Osteocyte (in vitro differentiated cells): ENCODE measurements around the gene CADM1. TPM values are rescaled to one million over a fixed set of nuclear protein-coding genes. Genes with fewer than 3 reads are reported as not detected.

Source experiments
- DNase-seq: peaks from one replicate; pipeline ENCODE4 v3.0.0; 2021; ENCODE audit warnings: mixed read lengths; ENCODE audit not compliant: unreplicated experiment; ENCODE audit errors: extremely low spot score
- H3K27ac Mint-ChIP-seq: one replicate; pipeline ENCODE4 v1.8.0; 2021; ENCODE audit warnings: mild to moderate bottlenecking, mixed read lengths; ENCODE audit not compliant: unreplicated experiment
- H3K27me3 Mint-ChIP-seq: one replicate; pipeline ENCODE4 v1.8.0; 2021; ENCODE audit warnings: mixed read lengths; ENCODE audit not compliant: unreplicated experiment
- H3K36me3 Mint-ChIP-seq: one replicate; pipeline ENCODE4 v1.8.0; 2021; ENCODE audit warnings: mixed read lengths; ENCODE audit not compliant: unreplicated experiment
- H3K4me1 Mint-ChIP-seq: one replicate; pipeline ENCODE4 v1.8.0; 2021; ENCODE audit warnings: mixed read lengths; ENCODE audit not compliant: unreplicated experiment
- H3K4me3 Mint-ChIP-seq: one replicate; pipeline ENCODE4 v1.8.0; 2021; ENCODE audit warnings: mild to moderate bottlenecking, moderate library complexity, mixed read lengths; ENCODE audit not compliant: unreplicated experiment
- H3K9me3 Mint-ChIP-seq: one replicate; pipeline ENCODE4 v1.8.0; 2021; ENCODE audit warnings: mixed read lengths; ENCODE audit not compliant: unreplicated experiment
- total RNA-seq: library from RNA; stranded (reverse); gene quantifications from 2 replicates; pipeline ENCODE4 v1.2.1, GENCODE V29; 2021
- TF ChIP-seq, protein P1 (sequence below): fragments of 200-600 bp; sonication (generic); IDR thresholded peaks from 2 replicates; pipeline ENCODE4 v1.5.0; 2021; ENCODE audit warnings: antibody characterized with exemption, mild to moderate bottlenecking, moderate library complexity

Gene CADM1
- total RNA-seq, 1 donor from 2014 or later, result 24.2 TPM

DNA sequence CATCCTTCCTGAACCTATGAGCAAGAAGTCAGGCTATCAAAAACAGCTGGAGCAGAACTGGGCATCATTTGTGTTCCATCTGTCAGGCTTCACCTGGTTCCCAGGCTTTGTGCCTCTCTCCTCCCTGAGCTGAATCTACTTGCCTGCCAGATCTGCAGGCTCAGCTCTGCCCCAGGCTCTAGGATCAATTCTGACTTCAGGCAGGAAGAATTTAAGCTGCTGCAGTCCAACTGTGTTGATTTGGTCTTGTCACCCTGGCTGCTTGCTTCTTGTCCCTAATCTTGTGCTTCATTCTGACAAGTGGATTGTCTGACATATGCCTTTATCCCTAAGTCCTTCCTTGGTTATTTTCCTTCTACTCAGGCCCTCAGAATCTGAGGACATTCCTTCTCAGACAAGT lies 31.6 kb upstream of the CADM1 start:
- H3K27ac Mint-ChIP-seq, result no peak overlapping the region
- H3K4me3 Mint-ChIP-seq, result no peak overlapping the region
- H3K4me1 Mint-ChIP-seq, result no peaks in the 10 kb centered on the region
- no peaks in the 10 kb centered on the region for H3K36me3 Mint-ChIP-seq
- no peak for DNase-seq
- peaks cover 58% of the 10 kb centered on the region for H3K27me3 Mint-ChIP-seq
- no peaks in the 10 kb centered on the region for H3K9me3 Mint-ChIP-seq
- TF ChIP-seq, protein P1, sequence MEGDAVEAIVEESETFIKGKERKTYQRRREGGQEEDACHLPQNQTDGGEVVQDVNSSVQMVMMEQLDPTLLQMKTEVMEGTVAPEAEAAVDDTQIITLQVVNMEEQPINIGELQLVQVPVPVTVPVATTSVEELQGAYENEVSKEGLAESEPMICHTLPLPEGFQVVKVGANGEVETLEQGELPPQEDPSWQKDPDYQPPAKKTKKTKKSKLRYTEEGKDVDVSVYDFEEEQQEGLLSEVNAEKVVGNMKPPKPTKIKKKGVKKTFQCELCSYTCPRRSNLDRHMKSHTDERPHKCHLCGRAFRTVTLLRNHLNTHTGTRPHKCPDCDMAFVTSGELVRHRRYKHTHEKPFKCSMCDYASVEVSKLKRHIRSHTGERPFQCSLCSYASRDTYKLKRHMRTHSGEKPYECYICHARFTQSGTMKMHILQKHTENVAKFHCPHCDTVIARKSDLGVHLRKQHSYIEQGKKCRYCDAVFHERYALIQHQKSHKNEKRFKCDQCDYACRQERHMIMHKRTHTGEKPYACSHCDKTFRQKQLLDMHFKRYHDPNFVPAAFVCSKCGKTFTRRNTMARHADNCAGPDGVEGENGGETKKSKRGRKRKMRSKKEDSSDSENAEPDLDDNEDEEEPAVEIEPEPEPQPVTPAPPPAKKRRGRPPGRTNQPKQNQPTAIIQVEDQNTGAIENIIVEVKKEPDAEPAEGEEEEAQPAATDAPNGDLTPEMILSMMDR, result no peak

DNA sequence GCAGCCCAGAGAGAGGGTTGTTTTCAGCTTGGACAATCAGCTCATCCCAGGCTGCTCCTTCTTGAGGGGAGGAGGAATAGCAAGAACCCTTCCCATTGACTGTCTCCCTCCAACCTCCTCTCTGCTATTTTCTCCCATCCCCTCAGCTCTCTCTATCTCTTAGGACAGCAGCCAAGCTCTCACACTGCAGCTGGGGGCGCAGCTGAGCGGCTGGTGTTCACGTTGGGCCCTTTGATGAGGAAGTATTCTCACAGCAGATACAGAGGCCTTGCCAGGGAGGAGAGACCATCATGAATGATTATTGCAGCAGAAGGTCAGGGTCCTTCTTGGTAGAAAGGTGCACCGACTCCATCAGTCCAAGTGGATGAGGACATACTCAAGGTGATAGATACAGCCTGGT lies 26.5 kb upstream of the CADM1 start:
- no peaks in the 10 kb centered on the region for H3K9me3 Mint-ChIP-seq
- H3K36me3 Mint-ChIP-seq, result no peaks in the 10 kb centered on the region
- no peak for DNase-seq
- H3K27me3 Mint-ChIP-seq, result peaks cover 71% of the 10 kb centered on the region
- H3K4me1 Mint-ChIP-seq, result no peaks in the 10 kb centered on the region
- no peak overlapping the region for H3K4me3 Mint-ChIP-seq
- TF ChIP-seq, protein P1, result no peak
- no peak overlapping the region for H3K27ac Mint-ChIP-seq

DNA sequence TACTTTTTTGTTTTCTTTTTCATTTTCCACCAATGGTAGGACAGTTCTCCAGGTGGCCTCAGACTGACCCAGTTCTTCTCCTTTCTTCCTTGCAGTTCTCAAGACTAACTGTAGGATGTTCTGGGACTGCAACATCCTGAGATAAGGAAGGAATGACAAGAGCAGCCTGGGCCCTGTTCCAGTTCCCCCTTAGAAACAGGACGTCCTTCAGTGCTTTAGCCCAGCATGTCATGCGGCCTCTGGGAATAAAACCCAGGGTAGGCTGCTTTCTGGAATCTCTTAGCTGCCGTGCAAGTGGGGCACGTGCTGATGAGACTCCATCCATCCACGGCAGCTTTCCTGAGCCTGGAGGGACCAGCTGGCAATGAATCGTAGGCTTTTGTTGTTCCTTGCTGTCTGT lies 24.0 kb upstream of the CADM1 start:
- Mint-ChIP-seq H3K4me3 (no peak overlapping the region), H3K27ac (no peak overlapping the region), H3K27me3 (peaks cover 67% of the 10 kb centered on the region), H3K9me3 (peaks cover 4% of the 10 kb centered on the region), H3K4me1 (peaks cover 4% of the 10 kb centered on the region), H3K36me3 (no peaks in the 10 kb centered on the region)
- DNase-seq, result no peak
- TF ChIP-seq, protein P1, result no peak

DNA sequence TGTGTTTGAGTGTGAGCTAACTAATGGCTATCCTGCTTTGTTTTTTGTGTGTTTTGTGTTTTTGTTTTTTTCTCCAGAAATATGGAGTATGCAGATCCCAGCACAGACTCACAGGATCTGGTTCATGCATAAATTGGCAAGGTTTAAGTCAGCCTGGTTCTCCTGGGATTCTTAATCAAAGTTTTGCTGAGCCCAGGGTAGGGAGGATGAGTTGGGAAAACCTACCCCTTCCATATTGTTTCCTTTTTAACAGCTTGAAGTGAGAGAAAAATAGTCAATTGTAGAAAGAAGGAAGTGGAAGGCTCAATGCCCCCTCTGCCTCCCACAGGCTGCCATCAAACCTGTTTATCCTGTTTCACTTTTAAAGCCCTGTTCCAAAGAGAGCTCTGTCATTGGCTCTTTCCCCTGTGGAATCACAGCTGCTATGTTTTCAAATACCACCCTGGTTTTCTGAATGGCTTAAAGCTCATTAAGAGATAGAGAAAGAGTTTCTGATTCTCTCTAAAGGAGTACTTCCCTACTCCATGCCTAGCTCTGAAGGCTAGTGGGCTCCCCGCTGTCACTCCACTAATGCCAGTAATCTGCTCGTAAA lies 23.4 kb upstream of the CADM1 start:
- Mint-ChIP-seq H3K4me1 (peaks cover 5% of the 10 kb centered on the region), H3K9me3 (peaks cover 4% of the 10 kb centered on the region), H3K4me3 (no peak overlapping the region), H3K27me3 (peaks cover 68% of the 10 kb centered on the region), H3K27ac (no peak overlapping the region), H3K36me3 (no peaks in the 10 kb centered on the region)
- TF ChIP-seq, protein P1, result no peak
- no peak for DNase-seq

DNA sequence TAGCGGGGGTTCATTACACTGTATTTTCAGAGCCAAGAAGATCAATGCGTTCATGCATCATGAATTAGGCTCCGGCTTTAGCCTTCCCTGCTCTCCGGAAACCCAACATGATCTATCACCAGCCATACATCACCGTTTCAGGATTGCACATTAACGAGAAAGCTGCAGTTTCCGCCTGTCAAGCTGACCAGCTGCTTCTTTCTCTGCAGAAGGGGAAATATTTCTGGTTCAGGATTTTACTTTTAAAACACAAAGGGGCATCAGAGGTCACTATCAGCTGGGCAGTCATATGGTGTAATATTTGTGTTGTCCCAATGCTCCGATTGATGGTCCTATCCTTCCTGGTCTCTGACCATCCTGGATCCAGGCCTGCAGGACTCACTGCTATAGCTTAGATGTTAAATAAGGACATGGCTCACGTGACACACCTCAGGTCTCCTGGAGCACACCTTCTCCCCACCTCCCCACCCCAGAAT lies 21.4 kb upstream of the CADM1 start:
- H3K9me3 Mint-ChIP-seq, result peaks cover 4% of the 10 kb centered on the region
- H3K27ac Mint-ChIP-seq, result no peak overlapping the region
- peaks cover 5% of the 10 kb centered on the region for H3K4me1 Mint-ChIP-seq

More for the DNA sequence above, 21.4 kb upstream of the CADM1 start:
- H3K4me3 Mint-ChIP-seq, result no peak overlapping the region
- DNase-seq, result no peak
- no peaks in the 10 kb centered on the region for H3K36me3 Mint-ChIP-seq
- peaks cover 64% of the 10 kb centered on the region for H3K27me3 Mint-ChIP-seq
- TF ChIP-seq, protein P1, result no peak
